OCI-LY3 (cell line): ENCODE measurements around the gene SUCLA2.

ENCODE experiments used
- H2AFZ ChIP-seq: fragments of 200-600, 300-600 bp; shearing (Covaris generic); 2 replicates; pipeline ENCODE4 v1.6.0; 2014; ENCODE audit warnings: antibody characterized with exemption, low read depth, low read length
- H3K27ac ChIP-seq: fragments of 200-600, 300-600 bp; sonication (generic); 2 replicates; pipeline ENCODE4 v1.5.1; 2014; ENCODE audit warnings: mild to moderate bottlenecking, low read length, moderate library complexity, mixed read lengths
- H3K27me3 ChIP-seq: fragments of 200-600, 300-600 bp; sonication (generic); 2 replicates; pipeline ENCODE4 v1.6.1; 2014; ENCODE audit warnings: low read depth, low read length, mixed read lengths
- H3K36me3 ChIP-seq: fragments of 200-600, 300-600 bp; sonication (generic); replicated peaks from 2 replicates; pipeline ENCODE3; 2014; ENCODE audit warnings: low read depth, low read length, mixed read lengths
- H3K4me1 ChIP-seq: fragments of 300-600, 200-600 bp; sonication (generic); 2 replicates; pipeline ENCODE4 v1.6.1; 2014; ENCODE audit warnings: low read length, mixed read lengths
- H3K4me2 ChIP-seq: fragments of 200-600, 300-600 bp; sonication (generic); 2 replicates; pipeline ENCODE4 v1.6.1; 2014; ENCODE audit warnings: low read length, mixed read lengths
- H3K4me3 ChIP-seq: fragments of 300-600, 200-600 bp; sonication (generic); 2 replicates; pipeline ENCODE4 v1.5.1; 2014; ENCODE audit warnings: antibody characterized with exemption, mild to moderate bottlenecking, low read length, moderate library complexity
- H3K79me2 ChIP-seq: fragments of 300-600, 200-600 bp; shearing (Covaris generic); 2 replicates; pipeline ENCODE4 v1.6.1; 2014; ENCODE audit warnings: mild to moderate bottlenecking, low read length, mixed read lengths
- H3K9ac ChIP-seq: fragments of 300-600, 200-600 bp; shearing (Covaris generic); 2 replicates; pipeline ENCODE4 v1.6.0; 2014; ENCODE audit warnings: mild to moderate bottlenecking, low read length, moderate library complexity
- H3K9me3 ChIP-seq: fragments of 200-600, 300-600 bp; shearing (Covaris generic); 2 replicates; pipeline ENCODE4 v1.6.1; 2014; ENCODE audit warnings: low read length, mixed read lengths; ENCODE audit not compliant: insufficient read depth
- H4K20me1 ChIP-seq: fragments of 200-600, 300-600 bp; sonication (generic); 2 replicates; pipeline ENCODE4 v1.6.1; 2016; ENCODE audit warnings: low read length, mixed read lengths; ENCODE audit not compliant: insufficient read depth
- CTCF ChIP-seq: fragments of 200-600, 300-600 bp; sonication (generic); IDR thresholded peaks from 2 replicates; pipeline ENCODE4 v1.5.1; 2014; ENCODE audit warnings: antibody characterized with exemption, low read length, low read depth
- EZH2phosphoT487 ChIP-seq: fragments of 200-600 bp; shearing (Covaris generic); IDR thresholded peaks from 2 replicates; pipeline ENCODE4 v1.6.1; 2018; ENCODE audit warnings: antibody characterized with exemption, mixed run types, low read depth

Gene SUCLA2

DNA sequence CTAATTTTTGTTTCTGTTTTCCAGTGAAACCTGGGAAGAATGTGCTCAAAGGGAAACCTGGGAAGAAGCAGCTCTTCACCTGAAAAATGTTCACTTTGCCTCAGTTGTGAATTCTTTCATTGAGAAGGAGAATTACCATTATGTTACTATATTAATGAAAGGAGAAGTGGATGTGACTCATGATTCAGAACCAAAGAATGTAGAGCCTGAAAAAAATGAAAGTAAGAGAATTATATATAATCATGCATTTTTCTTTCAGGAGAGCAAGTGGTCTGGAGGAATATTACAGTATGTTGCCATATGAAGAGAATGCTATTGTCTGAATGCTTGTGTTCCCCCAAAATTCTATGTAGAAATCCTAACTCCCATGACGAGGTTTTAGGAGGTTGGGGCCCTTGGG, 39.8 kb upstream of the SUCLA2 start:
- Histone ChIP-seq H3K9ac (no peak overlapping the region), H3K36me3 (peaks cover 30% of the 10 kb centered on the region), H3K9me3 (no peaks in the 10 kb centered on the region), H3K4me3 (no peak overlapping the region), H2AFZ (no peak overlapping the region), H3K4me1 (peaks cover 29% of the 10 kb centered on the region), H3K79me2 (peaks cover 31% of the 10 kb centered on the region), H4K20me1 (no peaks in the 10 kb centered on the region), H3K27ac (no peak overlapping the region), H3K27me3 (no peaks in the 10 kb centered on the region), H3K4me2 (no peak overlapping the region)
- no peak for TF ChIP-seq EZH2phosphoT487
- no peak for TF ChIP-seq CTCF

- Histone ChIP-seq H3K4me3 (no peak overlapping the region), H4K20me1 (no peaks in the 10 kb centered on the region), H3K27ac (no peak overlapping the region), H3K27me3 (no peaks in the 10 kb centered on the region), H3K9me3 (no peaks in the 10 kb centered on the region), H3K9ac (no peak overlapping the region), H2AFZ (no peak overlapping the region), H3K79me2 (peaks cover 31% of the 10 kb centered on the region), H3K4me1 (peaks cover 29% of the 10 kb centered on the region), H3K4me2 (no peak overlapping the region), H3K36me3 (peaks cover 29% of the 10 kb centered on the region)
- TF ChIP-seq CTCF = no peak
- TF ChIP-seq EZH2phosphoT487 = no peak
Measured at GRCh38 chr13:48040049-48040448, 39.0 kb upstream of the SUCLA2 start.

DNA sequence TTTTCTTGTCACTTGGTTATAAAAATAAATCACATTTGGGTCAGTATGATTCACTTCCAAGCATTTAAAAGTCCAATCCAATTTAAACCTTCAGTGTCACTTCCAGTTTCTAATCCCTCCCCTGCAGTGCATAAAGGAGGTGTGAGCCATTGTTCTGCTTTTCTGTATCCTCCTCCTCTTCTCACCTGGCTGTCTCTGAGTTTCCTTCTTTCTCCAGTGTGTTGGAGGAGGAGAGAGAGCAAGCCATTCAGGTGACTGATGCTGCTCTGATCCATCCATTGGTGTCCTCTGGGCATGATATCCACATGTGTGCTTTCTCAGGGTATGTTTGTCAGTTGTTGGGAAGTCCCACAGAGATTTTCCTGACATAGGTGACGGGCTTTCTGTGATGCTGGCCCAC, 37.7 kb upstream of the SUCLA2 start:
- peaks cover 27% of the 10 kb centered on the region for H3K79me2 ChIP-seq
- H3K27ac ChIP-seq = peak overlapping the region; percentile 78
- peaks cover under 1% of the 10 kb centered on the region; the same call in 1 of the 2 replicates for H3K9me3 ChIP-seq
- H4K20me1 ChIP-seq = no peaks in the 10 kb centered on the region
- H3K27me3 ChIP-seq = no peaks in the 10 kb centered on the region
- peak overlapping the region; percentile 67 for H3K4me2 ChIP-seq
- H3K4me1 ChIP-seq = peaks cover 22% of the 10 kb centered on the region
- TF ChIP-seq CTCF = no peak
- TF ChIP-seq EZH2phosphoT487 = no peak
- no peak overlapping the region for H2AFZ ChIP-seq
- peaks cover 27% of the 10 kb centered on the region for H3K36me3 ChIP-seq
- peak overlapping the region; percentile 79 for H3K4me3 ChIP-seq
- peak overlapping the region; percentile 83 for H3K9ac ChIP-seq

GRCh38 chr13:48037346-48038173, 36.5 kb upstream of the SUCLA2 start, which contains the start of gene NUDT15:
TSS of gene NUDT15 (plus strand) at chr13:48037726. CDS start at chr13:48037747, 21 bp downstream.
- H3K9ac ChIP-seq = peak within 1 kb of the TSS; percentile 83
- H3K4me1 ChIP-seq = peaks cover 17% of the 10 kb centered on the region
- H3K27ac ChIP-seq = peak within 1 kb of the TSS; percentile 78
- H3K4me3 ChIP-seq = peak within 1 kb of the TSS; percentile 79
- H3K9me3 ChIP-seq = peaks cover 5% of the 10 kb centered on the region; the same call in 1 of the 2 replicates
- H3K79me2 ChIP-seq = peaks cover 27% of the 10 kb centered on the region
- H3K36me3 ChIP-seq = peaks cover 31% of the 10 kb centered on the region
- TF ChIP-seq CTCF (peak; percentile 98), EZH2phosphoT487 (no peak)
- H3K27me3 ChIP-seq = no peaks in the 10 kb centered on the region
- no peaks in the 10 kb centered on the region for H4K20me1 ChIP-seq
- H3K4me2 ChIP-seq = peak within 1 kb of the TSS; percentile 80
- peak within 1 kb of the TSS; percentile 75 for H2AFZ ChIP-seq
